A673 (cell line): Measurements from ENCODE around the gene OR10V1.

Experiments
- CTCF ChIP-seq: fragments of 300-800, 200-600 bp; sonication (generic); conservative IDR thresholded peaks from 2 replicates; pipeline ENCODE4 v1.5.1; 2017; ENCODE audit warnings: low read depth, mild to moderate bottlenecking, antibody characterized with exemption, low read length, moderate library complexity, mixed read lengths
- EZH2 ChIP-seq: fragments of 200-600 bp; sonication (generic); IDR thresholded peaks from 2 replicates; pipeline ENCODE4 v1.6.1; 2017; ENCODE audit warnings: borderline replicate concordance, low read depth, mild to moderate bottlenecking, mixed read lengths, antibody characterized with exemption, low read length; ENCODE audit not compliant: poor library complexity, severe bottlenecking

DNA sequence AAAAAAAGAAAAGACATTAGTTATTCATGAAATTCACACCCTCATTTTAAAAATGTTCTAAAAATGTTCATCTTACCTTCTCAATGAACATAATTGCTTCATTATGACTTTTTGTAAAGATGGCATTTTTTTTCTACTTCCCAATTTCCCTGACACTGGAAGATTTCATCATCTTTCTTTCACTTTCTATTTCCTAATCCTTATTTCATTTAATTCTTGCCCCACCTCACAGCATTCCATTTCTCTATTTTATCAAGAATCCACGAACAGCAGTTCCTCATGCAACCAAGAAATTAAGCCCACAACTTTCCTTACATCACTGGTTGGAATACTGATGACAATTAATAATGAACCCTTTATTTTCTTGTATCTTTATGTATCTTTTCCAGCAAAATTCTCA is 46.7 kb downstream of the OR10V1 start:
- TF ChIP-seq CTCF (no peak), EZH2 (no peak)
